Duodenal mucosa (tissue), 2 donors: Measurements from ENCODE around the gene ATP13A3.

Source experiments
- H3K27ac ChIP-seq: one replicate; pipeline ENCODE4 v1.7.0; 2013; ENCODE audit warnings: low read depth, low read length
- H3K27me3 ChIP-seq, 2 donors: one replicate each; pipeline ENCODE4 v1.7.0; 2013; ENCODE audit warnings: low read length in 2 of 2, control low read depth in 1 of 2; ENCODE audit not compliant: insufficient read depth in 2 of 2, control insufficient read depth in 1 of 2
- H3K36me3 ChIP-seq, 2 donors: one replicate each; pipeline ENCODE4 v1.7.0; 2013; ENCODE audit warnings: low read length in 2 of 2, control low read depth in 1 of 2; ENCODE audit not compliant: insufficient read depth in 2 of 2, control insufficient read depth in 1 of 2
- H3K4me1 ChIP-seq, 2 donors: one replicate each; pipeline ENCODE4 v1.7.0; 2013; ENCODE audit warnings: low read length in 2 of 2, control low read depth in 1 of 2; ENCODE audit not compliant: insufficient read depth in 2 of 2, control insufficient read depth in 1 of 2
- H3K4me3 ChIP-seq, 2 donors: one replicate each; pipeline ENCODE4 v1.7.0; 2013; ENCODE audit warnings: low read length in 2 of 2, low read depth in 1 of 2
- H3K9ac ChIP-seq, 2 donors: one replicate each; pipeline ENCODE4 v1.7.0; 2013; ENCODE audit warnings: low read length in 2 of 2, low read depth in 1 of 2
- H3K9me3 ChIP-seq, 2 donors: one replicate each; pipeline ENCODE4 v1.7.0; 2013; ENCODE audit warnings: low read length in 2 of 2, control low read depth in 1 of 2; ENCODE audit not compliant: control insufficient read depth in 1 of 2

Gene ATP13A3

DNA sequence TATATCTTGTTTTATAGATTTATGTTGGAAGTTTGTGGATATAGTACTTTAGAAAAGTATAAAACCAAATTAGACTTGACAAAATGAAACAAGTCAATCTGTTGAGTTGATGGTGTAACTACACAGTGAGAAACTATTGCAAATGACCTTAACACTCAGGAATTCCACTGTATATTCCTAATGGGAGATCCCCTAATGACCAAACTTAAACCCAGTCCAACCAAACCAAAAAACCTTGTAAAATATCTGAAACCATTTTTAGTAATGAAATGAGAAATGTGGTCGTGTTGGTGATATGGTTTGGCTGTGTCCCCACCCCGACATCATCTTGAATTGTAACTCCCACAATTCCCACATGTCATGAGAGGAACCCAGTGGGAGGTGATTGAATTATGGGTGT lies 31.9 kb upstream of the ATP13A3 start:
- H3K9ac ChIP-seq, result no peak overlapping the region
- no peaks in the 10 kb centered on the region for H3K36me3 ChIP-seq
- H3K4me3 ChIP-seq, result no peak overlapping the region
- H3K4me1 ChIP-seq, result peaks cover 6 to 14% of the 10 kb centered on the region in 2 donors
- H3K27ac ChIP-seq, result no peak overlapping the region
- no peaks in the 10 kb centered on the region for H3K27me3 ChIP-seq
- no peaks in the 10 kb centered on the region for H3K9me3 ChIP-seq

DNA sequence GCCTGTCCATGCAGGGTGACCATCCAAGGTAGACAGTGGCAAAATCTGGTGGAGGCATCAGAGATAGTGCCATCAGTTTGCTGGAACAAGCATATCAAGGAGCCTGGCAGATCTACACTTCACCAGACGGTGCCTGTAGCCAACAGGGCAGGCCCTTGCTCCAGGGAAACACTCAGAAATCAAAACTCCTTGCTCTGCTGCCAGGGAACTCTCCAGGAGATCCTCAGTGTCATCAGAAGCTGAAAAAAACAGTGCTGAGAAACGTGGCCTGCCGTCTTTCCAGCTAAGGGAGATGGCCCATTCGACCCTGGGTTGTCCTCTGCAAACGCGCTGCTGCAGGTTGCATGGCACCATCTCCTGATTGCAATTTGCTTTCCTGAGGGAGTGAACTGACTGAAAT lies 30.5 kb upstream of the ATP13A3 start:
- no peaks in the 10 kb centered on the region for H3K36me3 ChIP-seq
- H3K27me3 ChIP-seq, result no peaks in the 10 kb centered on the region
- H3K27ac ChIP-seq, result no peak overlapping the region
- H3K9ac ChIP-seq, result no peak overlapping the region
- peaks cover 6 to 14% of the 10 kb centered on the region in 2 donors for H3K4me1 ChIP-seq
- H3K9me3 ChIP-seq, result no peaks in the 10 kb centered on the region
- no peak overlapping the region for H3K4me3 ChIP-seq

DNA sequence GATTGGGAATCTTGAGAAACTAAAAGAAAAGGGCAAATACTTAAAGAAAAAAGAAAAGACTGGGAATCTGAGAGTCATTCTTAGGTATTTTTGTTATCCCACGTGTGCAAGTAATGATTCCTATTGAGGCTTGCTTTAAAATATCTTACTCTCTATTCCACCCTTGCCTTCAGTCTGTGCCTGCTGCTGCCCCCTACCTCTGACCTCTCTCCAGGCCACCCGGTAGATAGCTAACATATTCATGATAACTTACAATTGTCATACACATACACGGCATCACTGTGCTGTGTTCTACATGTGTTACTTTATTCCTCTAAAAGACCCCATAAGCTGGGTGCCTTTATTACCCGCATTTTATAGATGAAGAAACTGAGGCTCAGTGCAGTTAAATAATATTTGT lies 27.8 kb upstream of the ATP13A3 start:
- H3K4me3 ChIP-seq, result no peak overlapping the region
- H3K4me1 ChIP-seq, result peaks cover 0 to 5% of the 10 kb centered on the region in 2 donors
- no peaks in the 10 kb centered on the region for H3K9me3 ChIP-seq
- H3K27ac ChIP-seq, result no peak overlapping the region
- H3K36me3 ChIP-seq, result no peaks in the 10 kb centered on the region
- H3K9ac ChIP-seq, result no peak overlapping the region
- no peaks in the 10 kb centered on the region for H3K27me3 ChIP-seq

DNA sequence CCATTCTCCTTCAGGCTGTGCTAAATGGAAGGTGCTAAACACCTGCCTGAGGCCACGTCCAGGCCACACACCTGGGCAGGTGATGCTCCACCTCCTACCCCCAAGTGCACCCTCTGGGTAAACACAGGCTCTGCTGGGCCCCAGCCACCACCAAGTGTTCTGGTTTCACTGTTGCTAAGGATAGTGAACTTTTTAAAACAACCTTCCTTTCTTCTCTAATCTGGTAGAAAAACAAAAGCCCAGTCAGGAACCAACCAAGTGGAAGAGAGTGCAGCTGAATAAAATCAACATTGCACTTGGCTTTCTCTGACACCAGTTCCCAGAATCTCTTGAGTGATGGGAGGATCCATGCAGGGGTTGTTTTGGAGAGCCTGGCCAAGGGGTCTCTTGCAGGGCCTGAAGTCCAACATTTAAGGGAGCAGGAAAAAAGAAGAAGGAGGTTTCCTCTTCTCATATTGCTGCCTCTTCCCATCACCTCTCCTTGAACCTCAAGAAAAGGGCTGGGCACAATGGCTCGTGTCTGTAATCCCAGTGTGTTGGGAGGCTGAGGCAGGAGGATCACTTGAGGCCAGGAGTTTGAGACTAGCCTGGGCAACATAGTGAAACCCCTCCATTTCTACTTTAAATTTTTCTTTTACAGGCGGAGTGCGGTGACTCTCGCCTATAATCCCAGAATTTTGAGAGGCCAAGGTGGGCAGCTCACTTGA lies 26.2 kb upstream of the ATP13A3 start:
- Histone ChIP-seq H3K4me1 (peaks cover 0 to 5% of the 10 kb centered on the region in 2 donors), H3K9ac (no peak overlapping the region), H3K4me3 (no peak overlapping the region), H3K27ac (no peak overlapping the region), H3K36me3 (no peaks in the 10 kb centered on the region), H3K27me3 (no peaks in the 10 kb centered on the region), H3K9me3 (no peaks in the 10 kb centered on the region)

DNA sequence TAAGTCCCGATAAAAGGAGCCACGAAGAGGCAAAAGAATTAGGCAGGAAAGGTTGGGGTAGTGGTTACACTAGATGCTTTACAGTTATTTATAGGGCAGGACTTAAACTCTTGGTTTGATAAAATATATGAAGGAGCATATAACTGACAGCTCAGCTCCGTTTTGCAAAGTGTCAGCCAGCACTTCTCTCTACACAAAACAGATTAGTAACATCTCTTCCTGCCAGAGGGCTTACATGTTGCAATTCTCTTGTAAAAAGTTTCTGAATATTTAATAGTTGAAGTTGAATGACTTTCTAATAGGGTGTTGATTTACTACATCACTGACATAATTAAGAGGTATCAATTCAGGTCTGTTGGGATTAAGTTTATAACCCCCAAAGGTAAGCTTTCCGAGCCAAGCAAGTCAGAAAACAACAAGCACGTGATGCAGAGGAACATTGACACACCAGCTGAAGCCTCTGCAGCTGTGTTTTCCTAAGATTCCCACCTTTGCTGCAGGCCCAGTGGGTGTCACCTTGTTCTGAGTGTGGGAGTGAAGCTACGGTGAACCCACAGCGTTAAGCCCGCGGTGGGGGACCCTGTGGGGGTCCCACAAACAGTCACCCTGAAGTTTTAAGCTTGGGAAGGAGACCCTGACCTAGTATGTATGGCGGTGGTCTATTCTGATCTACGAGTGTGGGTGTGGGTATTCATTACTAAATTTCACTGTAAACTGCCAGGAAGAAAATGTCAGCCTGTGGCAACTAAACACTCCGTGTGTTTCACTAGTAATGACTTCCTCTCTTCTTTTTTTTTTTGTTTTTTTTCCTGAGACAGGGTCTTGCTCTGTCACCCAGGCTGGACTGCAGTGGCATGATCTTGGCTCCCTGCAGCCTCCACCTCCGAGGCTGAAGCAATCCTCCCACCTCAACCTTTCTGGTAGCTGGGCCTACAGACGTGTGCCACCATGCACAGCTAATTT lies 22.0 kb upstream of the ATP13A3 start:
- H3K4me3 ChIP-seq, result no peak overlapping the region
- H3K27ac ChIP-seq, result no peak overlapping the region
- H3K9me3 ChIP-seq, result no peaks in the 10 kb centered on the region
- H3K36me3 ChIP-seq, result no peaks in the 10 kb centered on the region
- no peaks in the 10 kb centered on the region for H3K4me1 ChIP-seq
- no peak overlapping the region for H3K9ac ChIP-seq
- no peaks in the 10 kb centered on the region for H3K27me3 ChIP-seq

DNA sequence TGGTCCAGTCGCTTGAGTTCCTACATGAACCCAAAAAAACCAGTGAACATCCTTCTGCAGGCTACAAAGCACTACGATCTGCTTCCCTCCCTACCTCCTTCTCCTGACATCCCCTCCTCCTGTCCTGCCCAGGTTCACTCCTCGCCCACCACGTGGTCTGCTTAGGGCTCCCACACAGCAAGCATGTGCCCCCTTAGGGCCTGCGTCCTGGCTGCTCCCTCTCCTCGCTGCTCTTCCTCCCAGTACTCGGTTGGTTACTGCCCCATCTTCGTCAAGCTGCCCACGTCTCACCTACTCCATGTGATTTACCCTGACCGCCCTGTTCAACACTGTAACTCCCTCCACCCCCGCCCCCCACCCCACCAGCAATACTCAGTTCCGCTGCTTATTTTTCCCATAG lies 20.8 kb upstream of the ATP13A3 start:
- no peaks in the 10 kb centered on the region for H3K9me3 ChIP-seq
- no peak overlapping the region for H3K9ac ChIP-seq
- no peak overlapping the region for H3K27ac ChIP-seq
- H3K4me3 ChIP-seq, result no peak overlapping the region
- no peaks in the 10 kb centered on the region for H3K36me3 ChIP-seq
- H3K27me3 ChIP-seq, result no peaks in the 10 kb centered on the region
- H3K4me1 ChIP-seq, result no peaks in the 10 kb centered on the region

DNA sequence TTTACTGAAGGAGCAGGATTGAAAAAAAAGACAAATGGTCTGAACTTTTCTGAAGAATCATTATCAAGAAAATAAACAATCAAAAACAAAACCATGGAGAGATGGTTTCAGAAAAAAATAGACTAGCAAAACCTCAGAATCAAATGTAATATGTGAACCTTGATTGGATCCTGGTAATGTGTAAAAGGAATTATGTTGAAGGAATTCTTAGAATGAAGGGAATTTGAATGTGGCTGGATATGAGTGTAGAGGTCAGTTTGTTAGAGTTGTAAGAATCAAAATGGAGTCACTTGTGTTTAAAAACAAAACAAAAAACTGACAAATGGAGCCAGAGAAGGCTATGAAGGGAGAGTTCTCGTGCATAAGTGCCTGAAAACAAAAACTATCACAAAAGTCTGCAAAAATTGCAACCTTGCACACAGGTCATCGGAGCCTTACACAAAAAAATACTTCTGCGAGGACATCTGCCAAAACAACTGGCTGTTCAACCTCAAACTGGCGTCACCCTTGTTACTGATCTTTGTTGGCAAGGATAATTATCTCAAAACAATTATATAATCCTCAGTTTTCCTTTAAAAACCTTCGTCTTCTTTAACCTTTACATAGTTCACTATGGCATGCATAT lies 19.1 kb upstream of the ATP13A3 start:
- Histone ChIP-seq H3K27me3 (no peaks in the 10 kb centered on the region), H3K27ac (no peak overlapping the region), H3K9ac (no peak overlapping the region), H3K36me3 (no peaks in the 10 kb centered on the region), H3K4me1 (no peaks in the 10 kb centered on the region), H3K4me3 (no peak overlapping the region), H3K9me3 (no peaks in the 10 kb centered on the region)

DNA sequence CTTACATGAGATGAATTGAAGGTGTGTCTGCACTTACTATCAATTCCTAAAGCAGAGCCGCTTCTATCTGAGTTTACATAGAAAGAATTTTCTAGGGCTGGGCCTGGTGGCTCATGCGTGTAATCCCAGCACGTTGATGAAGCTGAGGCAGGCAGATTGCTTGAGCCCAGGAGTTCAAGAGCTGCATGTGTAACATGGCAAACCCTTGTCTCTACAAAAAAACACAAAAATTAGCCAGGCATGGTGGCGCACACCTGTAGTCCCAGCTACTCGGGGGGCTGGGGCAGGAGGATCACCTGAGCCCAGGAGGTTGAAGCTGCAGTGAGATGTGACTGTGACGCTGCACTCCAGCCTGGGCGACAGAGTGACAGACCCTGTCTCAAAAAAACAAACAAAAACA lies 18.1 kb upstream of the ATP13A3 start:
- no peaks in the 10 kb centered on the region for H3K9me3 ChIP-seq
- no peaks in the 10 kb centered on the region for H3K36me3 ChIP-seq
- H3K27ac ChIP-seq, result no peak overlapping the region
- H3K9ac ChIP-seq, result no peak overlapping the region
- no peaks in the 10 kb centered on the region for H3K27me3 ChIP-seq
- H3K4me3 ChIP-seq, result no peak overlapping the region
- no peaks in the 10 kb centered on the region for H3K4me1 ChIP-seq

DNA sequence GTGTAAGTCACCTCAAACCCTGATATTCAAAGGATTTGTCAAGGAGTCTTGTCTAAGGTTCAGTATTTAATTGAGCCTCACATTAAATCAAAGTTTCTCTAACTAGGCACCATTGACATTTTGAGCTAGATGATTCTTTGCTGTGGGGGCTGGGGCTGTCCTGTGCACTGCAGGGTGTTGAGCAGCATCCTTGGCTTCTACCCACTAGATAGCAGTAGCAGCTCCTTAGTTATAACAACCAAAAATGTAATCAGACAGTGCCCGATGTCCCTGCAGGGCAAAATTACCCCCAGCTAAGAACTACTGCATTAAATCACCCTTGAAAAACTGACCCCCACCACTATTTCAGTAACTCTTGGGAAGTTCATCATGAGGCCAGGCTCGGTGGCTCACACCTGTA lies 17.3 kb upstream of the ATP13A3 start:
- no peak overlapping the region for H3K9ac ChIP-seq
- no peak overlapping the region for H3K4me3 ChIP-seq
- H3K4me1 ChIP-seq, result no peaks in the 10 kb centered on the region
- H3K36me3 ChIP-seq, result no peaks in the 10 kb centered on the region
- no peak overlapping the region for H3K27ac ChIP-seq
- no peaks in the 10 kb centered on the region for H3K9me3 ChIP-seq
- H3K27me3 ChIP-seq, result no peaks in the 10 kb centered on the region

DNA sequence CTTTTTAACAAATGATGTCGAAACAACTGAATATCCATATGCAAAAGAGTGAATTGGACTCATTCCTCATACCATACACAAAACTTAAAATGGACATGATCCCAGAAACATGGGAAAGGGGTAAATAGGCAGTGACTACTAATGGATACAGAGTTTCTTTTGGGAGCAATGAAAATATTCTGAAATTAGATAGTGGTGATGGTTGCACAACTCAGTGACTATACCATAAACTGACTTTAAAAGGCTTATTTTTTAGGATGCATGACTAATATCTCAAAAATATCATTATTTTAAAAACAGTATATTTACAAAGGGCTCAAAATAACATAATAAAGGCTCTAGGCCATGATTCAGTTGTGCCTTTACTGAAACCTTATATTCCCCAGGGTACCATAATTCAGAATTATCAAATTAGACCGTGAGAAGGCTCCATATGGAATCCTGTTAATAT lies 16.3 kb upstream of the ATP13A3 start:
- no peak overlapping the region for H3K27ac ChIP-seq

More for the DNA sequence above, 16.3 kb upstream of the ATP13A3 start:
- no peak overlapping the region for H3K4me3 ChIP-seq
- no peaks in the 10 kb centered on the region for H3K9me3 ChIP-seq
- H3K27me3 ChIP-seq, result no peaks in the 10 kb centered on the region
- H3K36me3 ChIP-seq, result no peaks in the 10 kb centered on the region
- H3K9ac ChIP-seq, result no peak overlapping the region
- no peaks in the 10 kb centered on the region for H3K4me1 ChIP-seq
